MCF 10A (cell line): ENCODE data around the gene INSR. TPM values are rescaled to one million over a fixed set of nuclear protein-coding genes. Genes with fewer than 3 reads are reported as not detected.

ENCODE experiments used
- BruUV-seq: library from RNA; stranded (reverse); fragments of 400-500 nt; replicated peaks from 2 replicates; lab custom pipeline; 2021; lab: Mats Ljungman, UMichigan
- CTCF ChIA-PET: fragments of 300-600 bp; sonication (Branson Sonifier 250); formaldehyde crosslinking; extraction: SDS; loops from one replicate; lab custom pipeline; 2021; ENCODE audit warnings: antibody characterized with exemption, inconsistent platforms; lab: Yijun Ruan, JAX
- POLR2A ChIA-PET: fragments of 300-600, 350-650 bp; sonication (Branson Sonifier 250); formaldehyde crosslinking; extraction: SDS; loops from one replicate; lab custom pipeline; 2020; ENCODE audit warnings: antibody characterized with exemption, inconsistent platforms; lab: Yijun Ruan, JAX
- DNase-seq: peaks from one replicate; pipeline ENCODE4 v3.0.0-alpha.2; 2018; ENCODE audit not compliant: unreplicated experiment
- H3K27ac Mint-ChIP-seq: one replicate; pipeline ENCODE4 v1.8.0; 2022; ENCODE audit warnings: mild to moderate bottlenecking, low read depth, mixed read lengths; ENCODE audit not compliant: unreplicated experiment
- H3K27me3 Mint-ChIP-seq: one replicate; pipeline ENCODE4 v1.8.0; 2022; ENCODE audit warnings: mixed read lengths; ENCODE audit not compliant: insufficient read depth, unreplicated experiment
- H3K36me3 Mint-ChIP-seq: one replicate; pipeline ENCODE4 v1.8.0; 2022; ENCODE audit warnings: mild to moderate bottlenecking, moderate library complexity, mixed read lengths; ENCODE audit not compliant: insufficient read depth, unreplicated experiment
- H3K4me1 Mint-ChIP-seq: one replicate; pipeline ENCODE4 v1.8.0; 2022; ENCODE audit warnings: mixed read lengths; ENCODE audit not compliant: insufficient read depth, unreplicated experiment
- H3K4me3 Mint-ChIP-seq: one replicate; pipeline ENCODE4 v1.8.0; 2022; ENCODE audit warnings: mild to moderate bottlenecking, moderate library complexity, mixed read lengths; ENCODE audit not compliant: unreplicated experiment
- H3K9me3 Mint-ChIP-seq: one replicate; pipeline ENCODE4 v1.8.0; 2022; ENCODE audit warnings: mixed read lengths; ENCODE audit not compliant: unreplicated experiment
- CTCF ChIP-seq: fragments of 200-600 bp; IDR thresholded peaks from one replicate; pipeline ENCODE4 v1.8.0; 2022; ENCODE audit warnings: antibody characterized with exemption, mild to moderate bottlenecking; ENCODE audit not compliant: unreplicated experiment
- intact Hi-C: fragments of 100-400 bp; cut with micrococcal nuclease; formaldehyde crosslinking; loops from 2 replicates; pipeline ENCODE4 v1.14.1; 2022
- total RNA-seq: library from RNA; stranded (reverse); gene quantifications from 2 replicates; pipeline ENCODE4 v1.2.3, GENCODE V29; 2022

Gene INSR
- total RNA-seq, 1 experiment from 2014 or later, result 8.8 TPM

GRCh38 chr19:7083076-7083956, 210.9 kb downstream of the INSR start:
- POLR2A ChIA-PET, result interaction anchor here (0.7 to 3.5 kb wide), 2 partner anchors 13 to 16 kb away, joined by 3 to 13 read pairs; partner anchors contain the start of gene ZNF557
- H3K9me3 Mint-ChIP-seq, result peaks cover 40% of the 10 kb centered on the region
- TF ChIP-seq CTCF, result no peak
- H3K4me1 Mint-ChIP-seq, result no peaks in the 10 kb centered on the region
- CTCF ChIA-PET, result no interaction called here
- no peaks in the 10 kb centered on the region for H3K27me3 Mint-ChIP-seq
- no peak overlapping the region for H3K4me3 Mint-ChIP-seq
- intact Hi-C loops, result no loop called here
- TSS peak; percentile 11 for BruUV-seq
- H3K27ac Mint-ChIP-seq, result no peak overlapping the region
- peaks cover 67% of the 10 kb centered on the region for H3K36me3 Mint-ChIP-seq
- peak; percentile 38 for DNase-seq

GRCh38 chr19:7078008-7078407, 216.2 kb downstream of the INSR start:
- H3K9me3 Mint-ChIP-seq, result peaks cover 27% of the 10 kb centered on the region
- no peaks in the 10 kb centered on the region for H3K4me1 Mint-ChIP-seq
- no TSS peak for BruUV-seq
- ChIA-PET CTCF (interaction anchor here (0.7 kb wide), 1 partner anchor 1568 kb away, joined by 4 read pairs; no protein-coding TSS in a partner anchor), POLR2A (interaction anchor here (0.8 kb wide), 1 partner anchor 9 kb away, joined by 3 read pairs; the partner anchor contains the start of gene ZNF557)
- H3K27me3 Mint-ChIP-seq, result no peaks in the 10 kb centered on the region
- intact Hi-C loops, result no loop called here
- H3K36me3 Mint-ChIP-seq, result peaks cover 100% of the 10 kb centered on the region
- no peak for TF ChIP-seq CTCF
- DNase-seq, result no peak
- no peak overlapping the region for H3K4me3 Mint-ChIP-seq
- H3K27ac Mint-ChIP-seq, result no peak overlapping the region

- POLR2A ChIA-PET, result interaction anchor here (0.6 to 0.8 kb wide), 3 partner anchors 9 to 603 kb away, joined by 3 read pairs; no protein-coding TSS in a partner anchor
- no peak for DNase-seq
- no TSS peak for BruUV-seq
- Mint-ChIP-seq H3K36me3 (peaks cover 100% of the 10 kb centered on the region), H3K9me3 (peaks cover 17% of the 10 kb centered on the region), H3K4me3 (no peak overlapping the region), H3K27ac (no peak overlapping the region), H3K27me3 (no peaks in the 10 kb centered on the region), H3K4me1 (peaks cover 4% of the 10 kb centered on the region)
- TF ChIP-seq CTCF, result no peak
- CTCF ChIA-PET, result interaction anchor here (0.5 kb wide), 1 partner anchor 50 kb away, joined by 3 read pairs; no protein-coding TSS in a partner anchor
- intact Hi-C loops, result no loop called here
Measured at GRCh38 chr19:7076151-7076550, 218.1 kb downstream of the INSR start.

- H3K36me3 Mint-ChIP-seq, result peaks cover 100% of the 10 kb centered on the region
- ChIA-PET CTCF (interaction anchor here (1.6 kb wide), 1 partner anchor 17 kb away, joined by 4 read pairs; no protein-coding TSS in a partner anchor), POLR2A (interaction anchor here (0.6 kb wide), 1 partner anchor 71 kb away, joined by 3 read pairs; no protein-coding TSS in a partner anchor)
- no peaks in the 10 kb centered on the region for H3K27me3 Mint-ChIP-seq
- no TSS peak for BruUV-seq
- intact Hi-C loops, result no loop called here
- no peak for TF ChIP-seq CTCF
- H3K9me3 Mint-ChIP-seq, result peaks cover 15% of the 10 kb centered on the region
- H3K4me1 Mint-ChIP-seq, result peaks cover 4% of the 10 kb centered on the region
- no peak overlapping the region for H3K4me3 Mint-ChIP-seq
- DNase-seq, result no peak
- H3K27ac Mint-ChIP-seq, result no peak overlapping the region
Measured at GRCh38 chr19:7074705-7075282, 219.4 kb downstream of the INSR start.
